CD4-positive, alpha-beta memory T cell (primary cell): ENCODE results near the gene GRID2IP. TPM values are rescaled to one million over a fixed set of nuclear protein-coding genes. Genes with fewer than 3 reads are reported as not detected.

ENCODE experiments used
- CTCF ChIA-PET: fragments of 350-600 bp; sonication (Branson Sonifier 250); formaldehyde crosslinking; loops from one replicate; lab custom pipeline; 2021; ENCODE audit warnings: inconsistent platforms; ENCODE audit not compliant: partially characterized antibody; lab: Charles Lee
- POLR2A ChIA-PET: fragments of 350-600 bp; sonication (Branson Sonifier 250); formaldehyde crosslinking; loops from one replicate; lab custom pipeline; 2021; ENCODE audit not compliant: partially characterized antibody; lab: Charles Lee
- DNase-seq, 5 donors: peaks; one replicate each; pipeline versions ENCODE4 v3.0.0 to v3.0.0-alpha.2; 2020 to 2022; ENCODE audit warnings: mixed read lengths in 1 of 5
- H3K27ac ChIP-seq: one replicate; pipeline ENCODE4 v1.7.0; 2013; ENCODE audit warnings: low read depth, low read length
- H3K27me3 ChIP-seq: 2 replicates; pipeline ENCODE4 v1.7.0; 2013; ENCODE audit warnings: mild to moderate bottlenecking, low read length, moderate library complexity; ENCODE audit not compliant: insufficient read depth
- H3K36me3 ChIP-seq: 2 replicates; pipeline ENCODE4 v1.7.0; 2013; ENCODE audit warnings: mild to moderate bottlenecking, low read length, moderate library complexity; ENCODE audit not compliant: insufficient read depth
- H3K4me1 ChIP-seq: 2 replicates; pipeline ENCODE4 v1.7.0; 2013; ENCODE audit warnings: mild to moderate bottlenecking, low read length, moderate library complexity; ENCODE audit not compliant: insufficient read depth
- H3K4me3 ChIP-seq, 2 donors: one replicate each; pipeline ENCODE4 v1.7.0; 2013; ENCODE audit warnings: low read length in 2 of 2, mild to moderate bottlenecking in 1 of 2
- H3K9me3 ChIP-seq, 2 donors: one replicate each; pipeline ENCODE4 v1.7.0; 2013; ENCODE audit warnings: low read length in 2 of 2, control low read depth in 1 of 2; ENCODE audit not compliant: control insufficient read depth in 1 of 2
- H3K27ac Mint-ChIP-seq, 7 donors: one replicate each; pipeline ENCODE4 v1.8.0; 2020 to 2021; ENCODE audit warnings: mixed read lengths in 7 of 7, mild to moderate bottlenecking in 6 of 7, inconsistent platforms in 3 of 7, moderate library complexity in 3 of 7
- H3K27me3 Mint-ChIP-seq, 2 donors: one replicate each; pipeline ENCODE4 v1.8.0; 2020 to 2021; ENCODE audit warnings: mixed read lengths in 2 of 2
- H3K36me3 Mint-ChIP-seq, 2 donors: one replicate each; pipeline ENCODE4 v1.8.0; 2020 to 2021; ENCODE audit warnings: mixed read lengths in 2 of 2, inconsistent platforms in 1 of 2, mild to moderate bottlenecking in 1 of 2
- H3K4me1 Mint-ChIP-seq, 4 donors: one replicate each; pipeline ENCODE4 v1.8.0; 2020 to 2021; ENCODE audit warnings: mixed read lengths in 4 of 4, mild to moderate bottlenecking in 1 of 4
- H3K4me3 Mint-ChIP-seq, 8 donors: one replicate each; pipeline ENCODE4 v1.8.0; 2020 to 2021; ENCODE audit warnings: mixed read lengths in 8 of 8, mild to moderate bottlenecking in 7 of 8, moderate library complexity in 6 of 8, inconsistent platforms in 3 of 8
- H3K9me3 Mint-ChIP-seq, 8 donors: one replicate each; pipeline ENCODE4 v1.8.0; 2020 to 2021; ENCODE audit warnings: mixed read lengths in 8 of 8, mild to moderate bottlenecking in 5 of 8, inconsistent platforms in 3 of 8, moderate library complexity in 1 of 8
- intact Hi-C: fragments of 100-400 bp; cut with micrococcal nuclease; formaldehyde crosslinking; loops from one replicate; pipeline ENCODE4 v1.15.1; 2023
- polyA plus RNA-seq, 2 donors: library from polyadenylated mRNA; unstranded; fragments of 300-500 nt; fragmentation: Illumina TruSeq; gene quantifications; one replicate each; pipeline ENCODE4 v1.2.3, GENCODE V29; 2021
- total RNA-seq, 2 experiments: library from RNA; stranded (reverse); gene quantifications; one replicate each; pipeline ENCODE4 v1.2.3, GENCODE V29; 2021

The GRID2IP gene
- total and polyA plus RNA-seq, 4 experiments from 2014 or later, result 0.04 to 0.81 (median 0.29) TPM

- no peak overlapping the region for H3K27ac ChIP-seq
- no peaks in the 10 kb centered on the region for H3K27me3 ChIP-seq
- H3K4me3 ChIP-seq, result no peak overlapping the region
- H3K36me3 ChIP-seq, result peaks cover 4% of the 10 kb centered on the region
- ChIA-PET CTCF (interaction anchor here (0.6 kb wide), 1 partner anchor 24 kb away, joined by 3 read pairs; no protein-coding TSS in a partner anchor), POLR2A (no interaction called here)
- DNase-seq, result no peak
- intact Hi-C loops, result no loop called here
- no peak overlapping the region for H3K27ac Mint-ChIP-seq
- peaks cover 22% of the 10 kb centered on the region for H3K4me1 ChIP-seq
- peak overlapping the region in 1 of 8 donors; percentile 51 for H3K4me3 Mint-ChIP-seq
- H3K9me3 Mint-ChIP-seq, result peaks cover 0 to 3% (median 0%) of the 10 kb centered on the region in 8 donors
- H3K4me1 Mint-ChIP-seq, result peaks cover 8 to 26% (median 19%) of the 10 kb centered on the region in 4 donors
- H3K9me3 ChIP-seq, result no peaks in the 10 kb centered on the region
- no peaks in the 10 kb centered on the region for H3K27me3 Mint-ChIP-seq
- H3K36me3 Mint-ChIP-seq, result peaks cover 0 to 5% of the 10 kb centered on the region in 2 donors
Measured at GRCh38 chr7:6486438-6487183, 64.7 kb downstream of the GRID2IP start.

- Mint-ChIP-seq H3K36me3 (peaks cover 0 to 22% of the 10 kb centered on the region in 2 donors), H3K4me3 (peak overlapping the region; percentile 91 to 99 (median 96)), H3K27me3 (no peaks in the 10 kb centered on the region), H3K27ac (peak overlapping the region; percentile 78 to 97 (median 95)), H3K9me3 (peaks cover 0 to 3% (median 0%) of the 10 kb centered on the region in 8 donors), H3K4me1 (peaks cover 36 to 64% (median 49%) of the 10 kb centered on the region in 4 donors)
- intact Hi-C loops, result no loop called here
- peak overlapping the region in 1 of 2 donors; percentile 80 for H3K4me3 ChIP-seq
- H3K27ac ChIP-seq, result no peak overlapping the region
- POLR2A ChIA-PET, result no interaction called here
- no peaks in the 10 kb centered on the region for H3K27me3 ChIP-seq
- CTCF ChIA-PET, result no interaction called here
- peaks cover 54% of the 10 kb centered on the region for H3K4me1 ChIP-seq
- H3K36me3 ChIP-seq, result peaks cover 4% of the 10 kb centered on the region
- DNase-seq, result no peak
- no peaks in the 10 kb centered on the region for H3K9me3 ChIP-seq
Measured at GRCh38 chr7:6482743-6483119, 68.5 kb downstream of the GRID2IP start.

GRCh38 chr7:6482307-6482706, 69.0 kb downstream of the GRID2IP start:
- Histone ChIP-seq H3K9me3 (no peaks in the 10 kb centered on the region), H3K36me3 (peaks cover 4% of the 10 kb centered on the region), H3K27me3 (no peaks in the 10 kb centered on the region), H3K27ac (no peak overlapping the region), H3K4me1 (peaks cover 57% of the 10 kb centered on the region), H3K4me3 (no peak overlapping the region)
- Mint-ChIP-seq H3K27me3 (no peaks in the 10 kb centered on the region), H3K4me3 (peak overlapping the region; percentile 72 to 99 (median 96)), H3K36me3 (peaks cover 0 to 25% of the 10 kb centered on the region in 2 donors), H3K4me1 (peaks cover 40 to 68% (median 53%) of the 10 kb centered on the region in 4 donors), H3K27ac (peak overlapping the region in 5 of 7 donors; percentile 35 to 93 (median 60)), H3K9me3 (peaks cover 0 to 3% (median 0%) of the 10 kb centered on the region in 8 donors)
- intact Hi-C loops, result no loop called here
- ChIA-PET CTCF (no interaction called here), POLR2A (no interaction called here)
- DNase-seq, result no peak

- peaks cover 4% of the 10 kb centered on the region for H3K36me3 ChIP-seq
- intact Hi-C loops, result no loop called here
- Mint-ChIP-seq H3K36me3 (peaks cover 0 to 29% of the 10 kb centered on the region in 2 donors), H3K27ac (peak overlapping the region in 4 of 7 donors; percentile 24 to 78 (median 50)), H3K4me1 (peaks cover 44 to 77% (median 60%) of the 10 kb centered on the region in 4 donors), H3K9me3 (peaks cover 0 to 3% (median 0%) of the 10 kb centered on the region in 8 donors), H3K27me3 (no peaks in the 10 kb centered on the region), H3K4me3 (peak overlapping the region; percentile 31 to 76 (median 58))
- H3K4me1 ChIP-seq, result peaks cover 65% of the 10 kb centered on the region
- DNase-seq, result no peak
- POLR2A ChIA-PET, result no interaction called here
- CTCF ChIA-PET, result no interaction called here
- no peak overlapping the region for H3K4me3 ChIP-seq
- H3K27me3 ChIP-seq, result no peaks in the 10 kb centered on the region
- no peaks in the 10 kb centered on the region for H3K9me3 ChIP-seq
- no peak overlapping the region for H3K27ac ChIP-seq
Measured at GRCh38 chr7:6481445-6481844, 69.8 kb downstream of the GRID2IP start.

- H3K36me3 Mint-ChIP-seq, result peaks cover 0 to 37% of the 10 kb centered on the region in 2 donors
- Histone ChIP-seq H3K4me3 (no peak overlapping the region), H3K9me3 (no peaks in the 10 kb centered on the region), H3K4me1 (peaks cover 65% of the 10 kb centered on the region), H3K27me3 (no peaks in the 10 kb centered on the region), H3K27ac (no peak overlapping the region), H3K36me3 (peaks cover 4% of the 10 kb centered on the region)
- peaks cover 48 to 87% (median 67%) of the 10 kb centered on the region in 4 donors for H3K4me1 Mint-ChIP-seq
- intact Hi-C loops, result no loop called here
- ChIA-PET POLR2A (interaction anchor here (1.2 kb wide), 1 partner anchor 32 kb away, joined by 4 read pairs; the partner anchor contains the start of gene DAGLB), CTCF (no interaction called here)
- peaks cover 0 to 3% (median 0%) of the 10 kb centered on the region in 8 donors for H3K9me3 Mint-ChIP-seq
- H3K27me3 Mint-ChIP-seq, result no peaks in the 10 kb centered on the region
- DNase-seq, result no peak
- peak overlapping the region in 5 of 7 donors; percentile 0 to 84 (median 60) for H3K27ac Mint-ChIP-seq
- peak overlapping the region in 5 of 8 donors; percentile 21 to 63 (median 53) for H3K4me3 Mint-ChIP-seq
Measured at GRCh38 chr7:6480323-6480660, 71.0 kb downstream of the GRID2IP start.

- no peak for DNase-seq
- peak overlapping the region in 4 of 7 donors; percentile 29 to 66 (median 44) for H3K27ac Mint-ChIP-seq
- peaks cover 4% of the 10 kb centered on the region for H3K36me3 ChIP-seq
- no peak overlapping the region for H3K4me3 ChIP-seq
- H3K4me3 Mint-ChIP-seq, result peak overlapping the region in 1 of 8 donors; percentile 25
- peaks cover 0 to 45% of the 10 kb centered on the region in 2 donors for H3K36me3 Mint-ChIP-seq
- CTCF ChIA-PET, result no interaction called here
- POLR2A ChIA-PET, result interaction anchor here (0.7 kb wide), 1 partner anchor 16 kb away, joined by 3 read pairs; no protein-coding TSS in a partner anchor
- H3K27ac ChIP-seq, result no peak overlapping the region
- H3K4me1 ChIP-seq, result peaks cover 57% of the 10 kb centered on the region
- peaks cover 47 to 88% (median 69%) of the 10 kb centered on the region in 4 donors for H3K4me1 Mint-ChIP-seq
- intact Hi-C loops, result no loop called here
- no peaks in the 10 kb centered on the region for H3K27me3 Mint-ChIP-seq
- H3K27me3 ChIP-seq, result no peaks in the 10 kb centered on the region
- H3K9me3 Mint-ChIP-seq, result peaks cover 0 to 3% (median 0%) of the 10 kb centered on the region in 8 donors
- H3K9me3 ChIP-seq, result no peaks in the 10 kb centered on the region
Measured at GRCh38 chr7:6479067-6479466, 72.2 kb downstream of the GRID2IP start.

GRCh38 chr7:6478186-6478585, 73.1 kb downstream of the GRID2IP start:
- no peaks in the 10 kb centered on the region for H3K27me3 Mint-ChIP-seq
- CTCF ChIA-PET, result no interaction called here
- intact Hi-C loops, result no loop called here
- DNase-seq, result no peak
- Histone ChIP-seq H3K36me3 (peaks cover 5% of the 10 kb centered on the region), H3K4me3 (no peak overlapping the region), H3K9me3 (no peaks in the 10 kb centered on the region), H3K27me3 (no peaks in the 10 kb centered on the region), H3K27ac (no peak overlapping the region), H3K4me1 (peaks cover 56% of the 10 kb centered on the region)
- H3K36me3 Mint-ChIP-seq, result peaks cover 2 to 50% of the 10 kb centered on the region in 2 donors
- peaks cover 49 to 90% (median 70%) of the 10 kb centered on the region in 4 donors for H3K4me1 Mint-ChIP-seq
- H3K27ac Mint-ChIP-seq, result peak overlapping the region in 1 of 7 donors; percentile 51
- H3K4me3 Mint-ChIP-seq, result peak overlapping the region in 1 of 8 donors; percentile 26
- H3K9me3 Mint-ChIP-seq, result peaks cover 0 to 2% (median 0%) of the 10 kb centered on the region in 8 donors
- POLR2A ChIA-PET, result no interaction called here
